GM21723 (cell line): ENCODE measurements around the gene PORCN.

Source experiments
- ATAC-seq: cut with Tn5 transposase; IDR thresholded peaks from one replicate; pipeline ENCODE4 v1.9.1; 2021; ENCODE audit warnings: mild to moderate bottlenecking, moderate library complexity; ENCODE audit not compliant: unreplicated experiment

The PORCN gene

GRCh38 chrX:48508400-48509244 is at the start of gene PORCN:
TSS of gene PORCN (plus strand) at chrX:48508992. CDS start at chrX:48509821, 829 bp downstream.
- peak; percentile 86 for ATAC-seq

- no peak for ATAC-seq
Measured at GRCh38 chrX:48459483-48459882, 49.3 kb upstream of the PORCN start.

GRCh38 chrX:48460031-48460430 is 48.8 kb upstream of the PORCN start:
- ATAC-seq: no peak

GRCh38 chrX:48460606-48461005 is 48.2 kb upstream of the PORCN start:
- no peak for ATAC-seq

- ATAC-seq: no peak
Measured at GRCh38 chrX:48461830-48462229, 47.0 kb upstream of the PORCN start.

GRCh38 chrX:48465336-48465933 is 43.4 kb upstream of the PORCN start:
- no peak for ATAC-seq

GRCh38 chrX:48466696-48467095 is 42.1 kb upstream of the PORCN start:
- ATAC-seq: no peak

GRCh38 chrX:48467281-48467761 is 41.5 kb upstream of the PORCN start:
- ATAC-seq: no peak

- peak; percentile 50 for ATAC-seq
Measured at GRCh38 chrX:48468247-48468671, 40.5 kb upstream of the PORCN start.

GRCh38 chrX:48468693-48469691 is 39.8 kb upstream of the PORCN start:
- no peak for ATAC-seq

GRCh38 chrX:48470110-48470832 is 38.5 kb upstream of the PORCN start, which contains the start of gene SLC38A5:
TSS of gene SLC38A5 (minus strand) at chrX:48470260. CDS start at chrX:48467924, 2,336 bp downstream.
- ATAC-seq: no peak

GRCh38 chrX:48470833-48471118 is 38.0 kb upstream of the PORCN start:
- ATAC-seq: no peak

GRCh38 chrX:48471504-48471903 is 37.3 kb upstream of the PORCN start:
- ATAC-seq: no peak

GRCh38 chrX:48472225-48472624 is 36.6 kb upstream of the PORCN start:
- ATAC-seq: no peak

- no peak for ATAC-seq
Measured at GRCh38 chrX:48472851-48473703, 35.7 kb upstream of the PORCN start.

GRCh38 chrX:48473704-48473990 is 35.1 kb upstream of the PORCN start:
- no peak for ATAC-seq

- no peak for ATAC-seq
Measured at GRCh38 chrX:48474127-48474526, 34.7 kb upstream of the PORCN start.

GRCh38 chrX:48474581-48474980 is 34.2 kb upstream of the PORCN start:
- no peak for ATAC-seq

- ATAC-seq: no peak
Measured at GRCh38 chrX:48475296-48475695, 33.5 kb upstream of the PORCN start.
